ENCODE data around the gene INO80B. TPM values are rescaled to one million over a fixed set of nuclear protein-coding genes. Genes with fewer than 3 reads are reported as not detected.
A peak's percentile ranks its signal among the peaks of the same experiment; 100 is the strongest.
"Not testable (repeated sequence)": the region's sequence is repeated elsewhere in the genome, so short reads cannot be mapped to it uniquely, and the experiment has no call there.

The INO80B gene
- total RNA-seq, 1 donor from 2014 or later: 26.6 TPM

DNA sequence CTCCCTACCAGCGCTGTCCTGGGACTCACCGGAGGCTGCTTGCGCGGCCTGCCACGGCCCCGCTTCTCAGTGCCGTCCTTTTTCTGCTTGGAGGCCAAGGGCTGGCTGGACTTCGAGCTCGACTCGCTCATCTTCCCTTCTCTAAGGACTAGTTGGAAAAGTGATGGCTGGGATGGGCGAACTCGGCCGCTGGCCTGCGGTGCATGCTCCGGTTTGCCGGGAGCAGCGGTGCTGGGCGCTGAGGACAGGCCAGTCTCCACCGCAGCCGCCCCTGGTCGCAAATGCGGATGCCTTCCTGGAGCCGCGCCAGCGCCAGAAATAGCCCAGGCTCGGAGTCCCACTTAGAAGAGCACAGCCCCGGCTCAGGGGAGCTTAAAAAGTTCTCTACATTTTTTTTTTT lies 36.6 kb upstream of the INO80B start:
- H3K4me3 ChIP-seq (ENCODE audit: low read depth, low read length): no peak overlapping the region
- TF ChIP-seq, protein P1, sequence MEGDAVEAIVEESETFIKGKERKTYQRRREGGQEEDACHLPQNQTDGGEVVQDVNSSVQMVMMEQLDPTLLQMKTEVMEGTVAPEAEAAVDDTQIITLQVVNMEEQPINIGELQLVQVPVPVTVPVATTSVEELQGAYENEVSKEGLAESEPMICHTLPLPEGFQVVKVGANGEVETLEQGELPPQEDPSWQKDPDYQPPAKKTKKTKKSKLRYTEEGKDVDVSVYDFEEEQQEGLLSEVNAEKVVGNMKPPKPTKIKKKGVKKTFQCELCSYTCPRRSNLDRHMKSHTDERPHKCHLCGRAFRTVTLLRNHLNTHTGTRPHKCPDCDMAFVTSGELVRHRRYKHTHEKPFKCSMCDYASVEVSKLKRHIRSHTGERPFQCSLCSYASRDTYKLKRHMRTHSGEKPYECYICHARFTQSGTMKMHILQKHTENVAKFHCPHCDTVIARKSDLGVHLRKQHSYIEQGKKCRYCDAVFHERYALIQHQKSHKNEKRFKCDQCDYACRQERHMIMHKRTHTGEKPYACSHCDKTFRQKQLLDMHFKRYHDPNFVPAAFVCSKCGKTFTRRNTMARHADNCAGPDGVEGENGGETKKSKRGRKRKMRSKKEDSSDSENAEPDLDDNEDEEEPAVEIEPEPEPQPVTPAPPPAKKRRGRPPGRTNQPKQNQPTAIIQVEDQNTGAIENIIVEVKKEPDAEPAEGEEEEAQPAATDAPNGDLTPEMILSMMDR (IDR thresholded peaks at IDR 0.05; ENCODE audit: insufficient read depth, low read length, severe bottlenecking): no peak
- no peak for FAIRE-seq
- DNase-seq (ENCODE audit: low read depth): no peak
- no peaks in the 10 kb centered on the region for H3K27me3 ChIP-seq (ENCODE audit: control insufficient read depth, insufficient read depth, low read length)
- no peaks in the 10 kb centered on the region for H3K36me3 ChIP-seq (ENCODE audit: control insufficient read depth, insufficient read depth, low read length)

DNA sequence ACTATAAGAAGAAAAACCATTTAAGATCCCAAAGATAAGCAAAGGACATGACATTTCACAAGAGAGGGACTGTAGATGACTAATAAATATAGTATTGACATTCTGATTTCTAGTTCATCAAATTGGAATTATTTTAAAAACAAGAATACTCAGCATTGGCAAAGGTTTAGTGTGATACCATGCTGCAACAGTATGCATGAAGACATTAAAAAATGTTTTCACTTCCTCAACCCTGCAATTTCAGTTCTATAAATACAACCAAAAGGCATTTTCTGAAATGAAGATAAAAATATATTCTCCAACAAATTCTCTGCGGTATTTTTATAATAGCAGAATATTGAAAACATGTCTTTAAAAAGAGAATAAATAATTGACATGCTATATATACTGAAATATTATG lies 35.5 kb upstream of the INO80B start:
- no peak for DNase-seq (ENCODE audit: low read depth)
- TF ChIP-seq, protein P1 (IDR thresholded peaks at IDR 0.05; ENCODE audit: insufficient read depth, low read length, severe bottlenecking): no peak
- H3K4me3 ChIP-seq (ENCODE audit: low read depth, low read length): no peak overlapping the region
- H3K36me3 ChIP-seq (ENCODE audit: control insufficient read depth, insufficient read depth, low read length): no peaks in the 10 kb centered on the region
- no peak for FAIRE-seq
- no peaks in the 10 kb centered on the region for H3K27me3 ChIP-seq (ENCODE audit: control insufficient read depth, insufficient read depth, low read length)

DNA sequence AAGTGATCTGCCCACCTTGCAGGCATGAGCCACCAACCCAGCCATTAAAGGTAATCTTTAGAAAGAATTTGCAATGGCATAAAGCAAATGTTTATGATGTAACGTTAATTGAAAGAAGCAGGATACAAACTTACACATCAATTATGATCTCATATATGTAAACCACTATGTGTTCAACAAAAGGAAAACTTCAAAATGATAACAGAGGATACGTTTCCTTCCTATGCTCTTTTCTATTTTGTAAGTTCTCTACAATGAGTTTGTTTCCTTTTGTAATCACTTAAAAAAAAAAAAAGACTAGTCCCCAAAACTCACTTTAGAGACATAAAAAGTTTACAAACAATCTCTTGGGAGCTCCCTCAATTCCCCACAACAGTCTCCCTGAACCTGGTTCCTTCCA lies 34.9 kb upstream of the INO80B start:
- DNase-seq (ENCODE audit: low read depth): no peak
- no peaks in the 10 kb centered on the region for H3K27me3 ChIP-seq (ENCODE audit: control insufficient read depth, insufficient read depth, low read length)
- no peaks in the 10 kb centered on the region for H3K36me3 ChIP-seq (ENCODE audit: control insufficient read depth, insufficient read depth, low read length)
- no peak overlapping the region for H3K4me3 ChIP-seq (ENCODE audit: low read depth, low read length)
- TF ChIP-seq, protein P1 (IDR thresholded peaks at IDR 0.05; ENCODE audit: insufficient read depth, low read length, severe bottlenecking): no peak
- FAIRE-seq: no peak

DNA sequence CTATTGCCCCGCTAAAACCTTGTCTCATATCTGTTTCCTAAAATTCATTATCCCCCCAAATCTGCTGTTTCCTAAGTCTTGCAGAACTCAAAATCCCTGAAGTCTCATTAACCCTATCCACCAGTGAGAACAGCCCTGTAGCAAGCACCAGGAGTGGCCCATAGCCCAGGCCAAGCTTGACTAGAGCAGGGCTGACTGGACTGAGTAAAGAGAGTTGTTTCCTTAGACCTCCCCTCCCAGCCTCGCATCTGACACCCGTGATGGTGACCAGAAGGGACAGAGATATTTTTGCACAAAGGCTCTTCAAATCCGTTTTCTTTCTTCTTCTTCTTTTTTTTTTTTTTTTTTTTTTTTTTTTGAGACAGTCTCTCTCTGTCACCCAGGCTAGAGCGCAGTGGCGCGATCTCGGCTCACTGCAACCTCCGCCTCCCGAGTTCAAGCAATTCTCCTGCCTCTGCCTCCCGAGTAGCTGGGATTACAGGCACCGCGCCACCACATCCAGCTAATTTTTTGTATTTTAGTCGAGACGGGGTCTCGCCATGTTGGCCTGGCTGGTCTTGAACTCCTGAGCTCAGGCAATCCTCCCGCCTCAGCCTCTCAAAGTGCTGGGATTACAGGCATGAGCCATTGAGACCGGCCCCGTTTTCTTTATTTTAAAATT lies 34.3 kb upstream of the INO80B start:
- not testable (repeated sequence) for H3K27me3 ChIP-seq (ENCODE audit: control insufficient read depth, insufficient read depth, low read length); FAIRE-seq; DNase-seq (ENCODE audit: low read depth); H3K36me3 ChIP-seq (ENCODE audit: control insufficient read depth, insufficient read depth, low read length); H3K4me3 ChIP-seq (ENCODE audit: low read depth, low read length)

DNA sequence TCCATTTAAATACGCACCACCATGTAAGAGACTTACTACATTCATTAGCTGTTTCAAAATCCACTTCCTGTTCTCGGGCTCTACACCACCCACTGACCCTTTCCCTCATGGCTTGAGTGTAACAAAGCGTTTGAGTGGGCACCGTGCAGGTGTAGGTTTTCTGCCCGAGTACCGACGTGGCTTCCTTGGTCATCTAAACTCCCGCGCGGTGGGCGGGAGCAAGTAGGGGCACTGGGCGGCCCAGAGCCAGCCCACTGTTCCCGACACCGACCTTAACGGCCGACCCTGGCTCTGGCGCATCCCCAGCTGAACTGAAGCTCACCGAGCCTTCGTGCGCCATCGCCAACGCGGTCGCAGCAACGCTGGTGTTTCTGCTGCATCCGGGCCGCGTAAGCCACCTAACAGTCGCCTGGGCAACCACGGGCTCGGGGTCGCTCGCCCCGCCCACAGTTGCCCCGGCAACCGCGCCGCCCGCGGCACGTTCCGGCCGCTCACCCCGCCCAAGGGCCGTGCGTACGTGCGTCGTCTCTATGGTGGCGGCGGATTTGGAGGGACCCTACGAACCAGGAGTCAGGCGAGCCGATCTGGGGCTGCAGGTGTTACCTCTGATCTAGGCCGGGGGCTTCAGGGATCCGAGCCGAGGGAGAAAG lies 33.5 kb upstream of the INO80B start, which contains the start of the genes C2orf81 and WDR54:
Gene C2orf81 (minus strand): TSS at position 399 of the 650 bp plus-strand sequence. CDS start 59 bp downstream, at position 340.
Gene WDR54 (plus strand): TSS at position 510 of the 650 bp plus-strand sequence. CDS start 424 bp downstream, outside the sequence.
- Histone ChIP-seq H3K36me3 (ENCODE audit: control insufficient read depth, insufficient read depth, low read length) (no peaks in the 10 kb centered on the region), H3K27me3 (ENCODE audit: control insufficient read depth, insufficient read depth, low read length) (no peaks in the 10 kb centered on the region), H3K4me3 (ENCODE audit: low read depth, low read length) (peak within 1 kb of the TSS; percentile 54)
- DNase-seq (ENCODE audit: low read depth): peak; percentile 71
- TF ChIP-seq, protein P1 (IDR thresholded peaks at IDR 0.05; ENCODE audit: insufficient read depth, low read length, severe bottlenecking): no peak
- FAIRE-seq: no peak

DNA sequence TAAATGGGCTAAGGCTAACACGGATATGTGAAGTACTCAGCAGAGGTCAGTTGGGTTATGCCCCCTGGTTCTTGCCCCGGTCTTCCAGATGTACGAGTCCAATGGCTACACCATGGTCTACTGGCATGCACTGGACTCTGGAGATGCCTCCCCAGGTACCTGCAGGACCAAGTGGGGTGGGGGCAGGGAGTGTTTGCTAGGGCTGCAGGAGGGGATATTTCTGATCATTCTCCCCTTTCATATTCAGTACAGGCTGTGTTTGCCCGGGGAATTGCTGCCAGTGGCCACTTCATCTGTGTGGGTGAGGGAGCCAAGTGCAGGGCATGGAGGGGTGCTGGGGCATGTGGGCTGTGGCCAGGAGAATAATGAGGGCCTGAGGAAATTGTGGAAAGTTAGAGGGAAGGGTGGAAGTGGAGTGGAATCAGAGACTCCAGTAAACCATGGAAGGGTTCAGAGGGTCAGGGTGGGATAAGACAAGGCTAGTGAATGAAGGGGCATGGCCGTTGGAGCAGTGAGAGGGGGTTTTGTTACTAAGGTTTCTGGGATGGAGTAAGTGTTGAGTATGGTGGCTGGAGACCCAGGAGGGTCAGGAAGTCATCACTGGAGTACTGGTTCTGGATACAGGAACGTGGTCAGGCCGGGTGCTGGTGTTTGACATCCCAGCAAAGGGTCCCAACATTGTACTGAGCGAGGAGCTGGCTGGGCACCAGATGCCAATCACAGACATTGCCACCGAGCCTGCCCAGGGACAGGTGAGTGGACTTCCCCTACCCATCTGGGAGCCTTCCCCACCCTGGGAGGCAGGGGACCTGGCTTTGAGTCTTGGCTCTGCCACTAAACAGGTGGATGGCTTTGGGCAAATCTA lies 31.4 kb upstream of the INO80B start:
- Histone ChIP-seq H3K4me3 (ENCODE audit: low read depth, low read length) (no peak overlapping the region), H3K27me3 (ENCODE audit: control insufficient read depth, insufficient read depth, low read length) (no peaks in the 10 kb centered on the region), H3K36me3 (ENCODE audit: control insufficient read depth, insufficient read depth, low read length) (peaks cover 4% of the 10 kb centered on the region)
- DNase-seq (ENCODE audit: low read depth) (no peak), FAIRE-seq (no peak)
- TF ChIP-seq, protein P1 (IDR thresholded peaks at IDR 0.05; ENCODE audit: insufficient read depth, low read length, severe bottlenecking): no peak
